Prostate gland (tissue), 2 donors: ENCODE measurements around the gene HPGD.

Source experiments
- CTCF ChIP-seq, 4 experiments: fragments of 200-600 bp in 2 of 4; fragments of 450-650 bp in 2 of 4; sonication (generic) in 2 of 4; IDR thresholded peaks; 1 replicate in 3 of 4; 2 replicates in 1 of 4; pipeline ENCODE4 v1.5.1; 2016 to 2019; ENCODE audit warnings: antibody characterized with exemption in 4 of 4, mild to moderate bottlenecking in 2 of 4, moderate library complexity in 2 of 4
- POLR2A ChIP-seq: fragments of 450-650 bp; IDR thresholded peaks from one replicate; pipeline ENCODE4 v1.6.1; 2016; ENCODE audit warnings: antibody characterized with exemption, mild to moderate bottlenecking

GRCh38 chr4:174554231-174554728, 32.0 kb upstream of the HPGD start:
- TF ChIP-seq CTCF (IDR thresholded peaks at IDR 0.05) (no peak), POLR2A (no peak)
